KMS-11 (cell line): Measurements from ENCODE around the gene FARS2.

Experiments used
- H2AFZ ChIP-seq: fragments of 200-600 bp; sonication (generic); 2 replicates; pipeline ENCODE4 v1.6.1; 2016; ENCODE audit warnings: antibody characterized with exemption, mixed run types, low read depth
- H3K27ac ChIP-seq: fragments of 200-600 bp; sonication (generic); 2 replicates; pipeline ENCODE4 v1.6.1; 2016; ENCODE audit warnings: mild to moderate bottlenecking, mixed run types
- H3K27me3 ChIP-seq: fragments of 200-600 bp; sonication (generic); 2 replicates; pipeline ENCODE4 v1.6.1; 2017; ENCODE audit warnings: mild to moderate bottlenecking, low read depth, mixed run types, moderate library complexity; ENCODE audit not compliant: insufficient read depth
- H3K36me3 ChIP-seq: fragments of 200-600 bp; sonication (generic); 2 replicates; pipeline ENCODE4 v1.6.1; 2017; ENCODE audit warnings: mild to moderate bottlenecking, mixed run types; ENCODE audit not compliant: insufficient read depth
- H3K4me1 ChIP-seq: fragments of 200-600 bp; sonication (generic); 2 replicates; pipeline ENCODE4 v1.6.1; 2016; ENCODE audit warnings: mild to moderate bottlenecking, low read depth, mixed run types; ENCODE audit not compliant: poor library complexity, severe bottlenecking
- H3K4me2 ChIP-seq: fragments of 200-600 bp; sonication (generic); 2 replicates; pipeline ENCODE4 v1.7.0; 2016; ENCODE audit warnings: mild to moderate bottlenecking, mixed run types
- H3K4me3 ChIP-seq: fragments of 200-600 bp; sonication (generic); IDR thresholded peaks from 2 replicates; pipeline ENCODE4 v1.6.1; 2017; ENCODE audit warnings: low read depth, low read length, mixed read lengths; ENCODE audit not compliant: insufficient read depth
- H3K79me2 ChIP-seq: fragments of 200-600 bp; sonication (generic); 2 replicates; pipeline ENCODE4 v1.6.1; 2016; ENCODE audit warnings: low read depth, mixed run types; ENCODE audit not compliant: insufficient read depth
- H3K9ac ChIP-seq: fragments of 200-600 bp; sonication (generic); 2 replicates; pipeline ENCODE4 v1.6.1; 2016; ENCODE audit warnings: mild to moderate bottlenecking, mixed run types
- H4K20me1 ChIP-seq: fragments of 200-600 bp; sonication (generic); 2 replicates; pipeline ENCODE4 v1.6.1; 2016; ENCODE audit warnings: mild to moderate bottlenecking, mixed run types; ENCODE audit not compliant: insufficient read depth
- TF ChIP-seq, protein P1 (sequence below): fragments of 200-600 bp; sonication (generic); conservative IDR thresholded peaks from 2 replicates; pipeline ENCODE4 v1.6.1; 2017; ENCODE audit warnings: low read depth, mild to moderate bottlenecking, antibody characterized with exemption, low read length, moderate library complexity, mixed read lengths

The FARS2 gene

DNA sequence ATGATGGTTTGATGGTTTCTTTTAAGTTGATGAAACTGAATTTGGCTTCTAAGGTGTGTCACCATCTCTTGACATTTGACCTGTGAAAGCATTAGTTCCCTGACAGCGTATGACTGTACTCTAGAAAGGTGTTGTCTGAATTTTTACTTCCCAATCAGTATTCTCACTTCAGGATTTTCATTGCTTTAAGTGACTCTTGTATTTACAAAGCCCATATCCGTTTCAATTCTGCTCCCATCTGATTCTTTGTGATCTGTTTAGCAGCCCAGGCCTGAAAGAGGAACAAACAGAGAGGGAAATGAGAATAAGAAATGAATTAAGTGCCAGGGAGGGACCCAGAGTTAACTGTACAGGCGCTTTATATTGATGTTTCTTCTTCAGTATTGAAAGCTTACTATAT lies 73.7 kb downstream of the FARS2 start:
- H2AFZ ChIP-seq = no peak overlapping the region
- no peaks in the 10 kb centered on the region for H3K27me3 ChIP-seq
- no peaks in the 10 kb centered on the region for H3K4me1 ChIP-seq
- no peaks in the 10 kb centered on the region for H4K20me1 ChIP-seq
- H3K36me3 ChIP-seq = no peaks in the 10 kb centered on the region
- H3K9ac ChIP-seq = no peak overlapping the region
- H3K4me3 ChIP-seq = no peak overlapping the region
- H3K79me2 ChIP-seq = no peaks in the 10 kb centered on the region
- H3K4me2 ChIP-seq = no peak overlapping the region
- H3K27ac ChIP-seq = no peak overlapping the region
- TF ChIP-seq, protein P1, sequence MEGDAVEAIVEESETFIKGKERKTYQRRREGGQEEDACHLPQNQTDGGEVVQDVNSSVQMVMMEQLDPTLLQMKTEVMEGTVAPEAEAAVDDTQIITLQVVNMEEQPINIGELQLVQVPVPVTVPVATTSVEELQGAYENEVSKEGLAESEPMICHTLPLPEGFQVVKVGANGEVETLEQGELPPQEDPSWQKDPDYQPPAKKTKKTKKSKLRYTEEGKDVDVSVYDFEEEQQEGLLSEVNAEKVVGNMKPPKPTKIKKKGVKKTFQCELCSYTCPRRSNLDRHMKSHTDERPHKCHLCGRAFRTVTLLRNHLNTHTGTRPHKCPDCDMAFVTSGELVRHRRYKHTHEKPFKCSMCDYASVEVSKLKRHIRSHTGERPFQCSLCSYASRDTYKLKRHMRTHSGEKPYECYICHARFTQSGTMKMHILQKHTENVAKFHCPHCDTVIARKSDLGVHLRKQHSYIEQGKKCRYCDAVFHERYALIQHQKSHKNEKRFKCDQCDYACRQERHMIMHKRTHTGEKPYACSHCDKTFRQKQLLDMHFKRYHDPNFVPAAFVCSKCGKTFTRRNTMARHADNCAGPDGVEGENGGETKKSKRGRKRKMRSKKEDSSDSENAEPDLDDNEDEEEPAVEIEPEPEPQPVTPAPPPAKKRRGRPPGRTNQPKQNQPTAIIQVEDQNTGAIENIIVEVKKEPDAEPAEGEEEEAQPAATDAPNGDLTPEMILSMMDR = no peak

DNA sequence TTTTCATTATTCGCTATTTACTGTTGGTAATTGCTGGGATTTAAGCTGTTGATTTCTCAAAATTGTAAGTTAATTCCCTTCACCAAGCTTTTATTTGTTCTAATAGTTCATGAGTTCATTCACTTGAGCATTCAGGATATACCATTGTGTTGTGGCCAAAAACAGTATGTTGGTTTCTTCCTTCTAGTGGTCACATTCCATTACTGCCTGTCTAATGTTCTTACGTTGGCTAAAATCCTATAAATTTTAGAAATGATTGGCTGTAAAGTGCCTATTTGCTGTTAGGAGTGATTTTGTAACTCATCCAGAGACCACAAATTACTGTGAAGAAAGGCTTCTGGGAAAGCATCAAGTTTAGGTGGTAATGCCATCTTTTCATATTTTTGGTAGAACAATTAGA lies 76.3 kb downstream of the FARS2 start:
- no peak overlapping the region for H3K27ac ChIP-seq
- no peaks in the 10 kb centered on the region for H4K20me1 ChIP-seq
- no peaks in the 10 kb centered on the region for H3K4me1 ChIP-seq
- H3K27me3 ChIP-seq = no peaks in the 10 kb centered on the region
- no peak overlapping the region for H3K9ac ChIP-seq
- no peak overlapping the region for H2AFZ ChIP-seq
- TF ChIP-seq, protein P1 = no peak
- no peaks in the 10 kb centered on the region for H3K79me2 ChIP-seq
- H3K4me3 ChIP-seq = no peak overlapping the region
- no peak overlapping the region for H3K4me2 ChIP-seq
- no peaks in the 10 kb centered on the region for H3K36me3 ChIP-seq

DNA sequence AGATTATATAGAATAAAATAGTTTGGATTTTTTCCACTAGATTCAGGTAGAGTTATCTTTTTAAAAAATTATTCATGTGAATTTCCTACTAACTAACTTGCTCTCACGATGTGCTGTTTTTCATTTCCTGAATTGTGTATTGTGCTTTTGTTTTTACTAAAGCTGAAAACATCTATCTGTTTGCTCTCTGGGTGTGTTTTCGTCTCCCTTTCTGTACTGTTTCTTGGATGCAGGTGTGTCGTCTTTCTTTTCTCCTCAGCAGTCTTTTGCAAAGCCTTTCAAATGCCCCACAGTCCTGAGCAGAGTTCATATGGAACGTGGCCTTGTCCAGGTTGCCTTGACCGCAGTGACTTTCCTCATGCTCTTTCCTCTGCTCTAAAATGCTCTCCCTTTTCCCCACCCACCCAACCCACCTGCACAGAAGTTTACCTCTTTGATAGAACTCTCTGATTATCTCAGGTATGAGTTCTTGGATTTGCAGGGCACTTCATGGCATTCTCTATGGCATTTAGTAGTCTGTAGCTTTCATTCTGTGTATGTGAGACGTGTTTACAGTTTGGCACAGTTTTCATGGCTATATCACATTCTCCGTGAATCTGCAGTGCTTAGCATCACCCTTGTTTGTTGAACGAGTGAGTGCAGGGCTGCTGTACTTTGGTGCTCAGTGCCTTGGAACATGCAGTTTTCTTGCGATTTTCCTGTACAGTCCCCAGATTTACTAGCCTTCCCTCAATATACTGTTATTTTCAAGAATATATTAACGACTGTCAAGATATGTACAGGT lies 77.1 kb downstream of the FARS2 start:
- no peaks in the 10 kb centered on the region for H3K36me3 ChIP-seq
- H4K20me1 ChIP-seq = no peaks in the 10 kb centered on the region
- no peak overlapping the region for H2AFZ ChIP-seq
- H3K4me1 ChIP-seq = no peaks in the 10 kb centered on the region
- no peaks in the 10 kb centered on the region for H3K79me2 ChIP-seq
- H3K27me3 ChIP-seq = no peaks in the 10 kb centered on the region
- TF ChIP-seq, protein P1 = no peak
- H3K4me3 ChIP-seq = no peak overlapping the region
- no peak overlapping the region for H3K27ac ChIP-seq
- H3K4me2 ChIP-seq = no peak overlapping the region
- H3K9ac ChIP-seq = no peak overlapping the region

DNA sequence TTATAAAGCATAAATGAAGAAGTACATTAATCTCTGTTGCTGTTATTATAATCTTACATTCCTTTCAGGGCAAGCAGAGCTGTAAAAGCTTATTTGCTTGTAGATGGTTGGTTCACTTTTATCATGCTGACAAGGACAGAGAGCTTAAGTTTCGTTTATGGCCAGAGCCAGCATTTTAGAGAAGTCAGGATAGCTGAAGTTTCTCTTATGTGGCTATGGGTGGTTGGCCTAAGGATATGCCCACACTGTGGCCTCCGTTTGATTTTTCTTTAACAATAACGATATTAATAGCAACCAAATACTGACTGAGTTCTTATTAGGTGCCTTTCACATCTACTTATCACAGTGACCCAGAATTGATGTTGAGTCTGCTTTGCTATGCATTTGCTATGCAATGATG lies 78.5 kb downstream of the FARS2 start:
- H3K4me1 ChIP-seq = peaks cover 3% of the 10 kb centered on the region
- no peak overlapping the region for H3K4me3 ChIP-seq
- H2AFZ ChIP-seq = no peak overlapping the region
- no peaks in the 10 kb centered on the region for H4K20me1 ChIP-seq
- TF ChIP-seq, protein P1 = no peak
- no peak overlapping the region for H3K9ac ChIP-seq
- H3K27ac ChIP-seq = no peak overlapping the region
- no peak overlapping the region for H3K4me2 ChIP-seq
- no peaks in the 10 kb centered on the region for H3K79me2 ChIP-seq
- no peaks in the 10 kb centered on the region for H3K36me3 ChIP-seq
- no peaks in the 10 kb centered on the region for H3K27me3 ChIP-seq
